Measurements from ENCODE around the gene HIPK2. TPM values are rescaled to one million over a fixed set of nuclear protein-coding genes. Genes with fewer than 3 reads are reported as not detected.

The HIPK2 gene
- polyA plus RNA-seq, 3 donors: 1.6 to 12.1 (median 3.0) TPM

- Mint-ChIP-seq H3K4me1 (peaks cover 56% of the 10 kb centered on the region), H3K4me3 (no peak overlapping the region), H3K9me3 (peaks cover 0 to 1% (median 0%) of the 10 kb centered on the region in 7 donors), H3K36me3 (peaks cover 43 to 45% of the 10 kb centered on the region in 2 donors), H3K27ac (no peak overlapping the region), H3K27me3 (ENCODE audit: low read depth in 3 of 3) (no peaks in the 10 kb centered on the region)
- Histone ChIP-seq H3K4me1 (ENCODE audit: control insufficient read depth in 1 of 2, insufficient read depth in 2 of 2, low read length in 2 of 2) (peaks cover 16 to 30% of the 10 kb centered on the region in 2 donors), H3K36me3 (replicated peaks in 1 of 2; ENCODE audit: control insufficient read depth in 1 of 2, insufficient read depth in 2 of 2, low read length in 2 of 2) (peaks cover 0 to 4% of the 10 kb centered on the region in 2 donors), H3K4me3 (replicated peaks in 1 of 3; ENCODE audit: low read depth in 2 of 3, low read length in 3 of 3) (no peak overlapping the region), H3K79me2 (ENCODE audit: insufficient read depth, low read length) (peaks cover 38% of the 10 kb centered on the region), H3K27me3 (ENCODE audit: control insufficient read depth in 2 of 2, insufficient read depth in 2 of 2, low read length in 2 of 2) (no peaks in the 10 kb centered on the region), H3K27ac (ENCODE audit: low read depth in 1 of 2, low read length in 2 of 2) (no peak overlapping the region), H3K9ac (ENCODE audit: insufficient read depth, low read length, poor library complexity, severe bottlenecking) (no peak overlapping the region), H3K4me2 (replicated peaks; ENCODE audit: extremely low read depth, low read length, poor library complexity, severe bottlenecking) (no peak overlapping the region), H2AFZ (ENCODE audit: insufficient read depth, low read depth, low read length, poor library complexity, severe bottlenecking) (no peak overlapping the region), H3K9me3 (replicated peaks in 1 of 2; ENCODE audit: control insufficient read depth in 1 of 2, insufficient read depth in 1 of 2, low read length in 2 of 2) (no peaks in the 10 kb centered on the region), H4K20me1 (ENCODE audit: insufficient read depth, low read length) (peaks cover 75% of the 10 kb centered on the region)
- no peak for DNase-seq
- TF ChIP-seq CTCF (IDR thresholded peaks at IDR 0.05): no peak
- intact Hi-C loops (cut with micrococcal nuclease): no loop called here
- 100% methylated on average over 2 of the region's 2 CpGs for WGBS (ENCODE audit: insufficient coverage)
Observed at GRCh38 chr7:139661043-139661440, 116.8 kb downstream of the HIPK2 start.

- H3K27ac Mint-ChIP-seq: peak overlapping the region in 1 of 7 donors; percentile 3
- no peak for DNase-seq
- no CpG with 5 or more reads among the region's 10 CpGs for WGBS (ENCODE audit: insufficient coverage)
Observed at GRCh38 chr7:139660317-139661042, 117.3 kb downstream of the HIPK2 start.

More at GRCh38 chr7:139660317-139661042, 117.3 kb downstream of the HIPK2 start:
- Histone ChIP-seq H3K27me3 (ENCODE audit: control insufficient read depth in 2 of 2, insufficient read depth in 2 of 2, low read length in 2 of 2) (no peaks in the 10 kb centered on the region), H3K9me3 (replicated peaks in 1 of 2; ENCODE audit: control insufficient read depth in 1 of 2, insufficient read depth in 1 of 2, low read length in 2 of 2) (no peaks in the 10 kb centered on the region), H3K4me2 (replicated peaks; ENCODE audit: extremely low read depth, low read length, poor library complexity, severe bottlenecking) (no peak overlapping the region), H3K36me3 (replicated peaks in 1 of 2; ENCODE audit: control insufficient read depth in 1 of 2, insufficient read depth in 2 of 2, low read length in 2 of 2) (peaks cover 0 to 4% of the 10 kb centered on the region in 2 donors), H3K4me3 (replicated peaks in 1 of 3; ENCODE audit: low read depth in 2 of 3, low read length in 3 of 3) (no peak overlapping the region), H3K9ac (ENCODE audit: insufficient read depth, low read length, poor library complexity, severe bottlenecking) (no peak overlapping the region), H2AFZ (ENCODE audit: insufficient read depth, low read depth, low read length, poor library complexity, severe bottlenecking) (no peak overlapping the region), H3K4me1 (ENCODE audit: control insufficient read depth in 1 of 2, insufficient read depth in 2 of 2, low read length in 2 of 2) (peaks cover 21 to 36% of the 10 kb centered on the region in 2 donors), H3K27ac (ENCODE audit: low read depth in 1 of 2, low read length in 2 of 2) (no peak overlapping the region), H4K20me1 (ENCODE audit: insufficient read depth, low read length) (peaks cover 78% of the 10 kb centered on the region), H3K79me2 (ENCODE audit: insufficient read depth, low read length) (peaks cover 42% of the 10 kb centered on the region)
- Mint-ChIP-seq H3K4me1 (peaks cover 62% of the 10 kb centered on the region), H3K9me3 (peaks cover 0 to 2% (median 0%) of the 10 kb centered on the region in 7 donors), H3K4me3 (no peak overlapping the region), H3K36me3 (peaks cover 43% of the 10 kb centered on the region in 2 donors), H3K27me3 (ENCODE audit: low read depth in 3 of 3) (peaks cover 0 to under 1% (median 0%) of the 10 kb centered on the region in 3 donors)
- no peak for TF ChIP-seq CTCF (IDR thresholded peaks at IDR 0.05)
- intact Hi-C loops (cut with micrococcal nuclease): no loop called here

Measured in CD14-positive monocyte (primary cell).